C4-2B (cell line): ENCODE measurements around the gene G2E3.

Source experiments
- H3K27ac ChIP-seq: fragments of 450-650 bp; 2 replicates; pipeline ENCODE4 v1.5.1; 2017
- CTCF ChIP-seq: fragments of 450-650 bp; conservative IDR thresholded peaks from 2 replicates; pipeline ENCODE4 v1.5.1; 2017; ENCODE audit warnings: mild to moderate bottlenecking
- ZFX ChIP-seq: fragments of 450-650 bp; IDR thresholded peaks from 2 replicates; pipeline ENCODE4 v1.6.1; 2017

The G2E3 gene

GRCh38 chr14:30547388-30548048, 11.4 kb upstream of the G2E3 start:
- no peak overlapping the region for H3K27ac ChIP-seq

GRCh38 chr14:30550335-30550734, 8.6 kb upstream of the G2E3 start:
- no peak for TF ChIP-seq CTCF
- TF ChIP-seq ZFX = no peak
- H3K27ac ChIP-seq = no peak overlapping the region

More at GRCh38 chr14:30547388-30548048, 11.4 kb upstream of the G2E3 start:
- TF ChIP-seq ZFX (no peak), CTCF (no peak)

GRCh38 chr14:30551460-30551859, 7.5 kb upstream of the G2E3 start:
- TF ChIP-seq CTCF = no peak
- TF ChIP-seq ZFX = no peak
- H3K27ac ChIP-seq = no peak overlapping the region

- no peak overlapping the region for H3K27ac ChIP-seq
- TF ChIP-seq ZFX = no peak
- no peak for TF ChIP-seq CTCF
Observed at GRCh38 chr14:30553311-30553989, 5.5 kb upstream of the G2E3 start.

- TF ChIP-seq CTCF (no peak), ZFX (no peak)
- H3K27ac ChIP-seq = peak overlapping the region; percentile 94
Observed at GRCh38 chr14:30558362-30558674, 640 bp upstream of the G2E3 start.

GRCh38 chr14:30559638-30560091, 707 bp downstream of the G2E3 start:
- TF ChIP-seq CTCF (no peak), ZFX (no peak)
- H3K27ac ChIP-seq = peak overlapping the region; percentile 94

- no peak overlapping the region for H3K27ac ChIP-seq
- TF ChIP-seq CTCF = no peak
- no peak for TF ChIP-seq ZFX
Observed at GRCh38 chr14:30560581-30560980, 1.6 kb downstream of the G2E3 start.
